ENCODE data around the gene RICTOR.

The RICTOR gene, protein sequence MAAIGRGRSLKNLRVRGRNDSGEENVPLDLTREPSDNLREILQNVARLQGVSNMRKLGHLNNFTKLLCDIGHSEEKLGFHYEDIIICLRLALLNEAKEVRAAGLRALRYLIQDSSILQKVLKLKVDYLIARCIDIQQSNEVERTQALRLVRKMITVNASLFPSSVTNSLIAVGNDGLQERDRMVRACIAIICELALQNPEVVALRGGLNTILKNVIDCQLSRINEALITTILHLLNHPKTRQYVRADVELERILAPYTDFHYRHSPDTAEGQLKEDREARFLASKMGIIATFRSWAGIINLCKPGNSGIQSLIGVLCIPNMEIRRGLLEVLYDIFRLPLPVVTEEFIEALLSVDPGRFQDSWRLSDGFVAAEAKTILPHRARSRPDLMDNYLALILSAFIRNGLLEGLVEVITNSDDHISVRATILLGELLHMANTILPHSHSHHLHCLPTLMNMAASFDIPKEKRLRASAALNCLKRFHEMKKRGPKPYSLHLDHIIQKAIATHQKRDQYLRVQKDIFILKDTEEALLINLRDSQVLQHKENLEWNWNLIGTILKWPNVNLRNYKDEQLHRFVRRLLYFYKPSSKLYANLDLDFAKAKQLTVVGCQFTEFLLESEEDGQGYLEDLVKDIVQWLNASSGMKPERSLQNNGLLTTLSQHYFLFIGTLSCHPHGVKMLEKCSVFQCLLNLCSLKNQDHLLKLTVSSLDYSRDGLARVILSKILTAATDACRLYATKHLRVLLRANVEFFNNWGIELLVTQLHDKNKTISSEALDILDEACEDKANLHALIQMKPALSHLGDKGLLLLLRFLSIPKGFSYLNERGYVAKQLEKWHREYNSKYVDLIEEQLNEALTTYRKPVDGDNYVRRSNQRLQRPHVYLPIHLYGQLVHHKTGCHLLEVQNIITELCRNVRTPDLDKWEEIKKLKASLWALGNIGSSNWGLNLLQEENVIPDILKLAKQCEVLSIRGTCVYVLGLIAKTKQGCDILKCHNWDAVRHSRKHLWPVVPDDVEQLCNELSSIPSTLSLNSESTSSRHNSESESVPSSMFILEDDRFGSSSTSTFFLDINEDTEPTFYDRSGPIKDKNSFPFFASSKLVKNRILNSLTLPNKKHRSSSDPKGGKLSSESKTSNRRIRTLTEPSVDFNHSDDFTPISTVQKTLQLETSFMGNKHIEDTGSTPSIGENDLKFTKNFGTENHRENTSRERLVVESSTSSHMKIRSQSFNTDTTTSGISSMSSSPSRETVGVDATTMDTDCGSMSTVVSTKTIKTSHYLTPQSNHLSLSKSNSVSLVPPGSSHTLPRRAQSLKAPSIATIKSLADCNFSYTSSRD (N-terminal part only)

GRCh38 chr5:39074017-39074814 is at the start of gene RICTOR:
TSS of gene RICTOR (minus strand) at chr5:39074399. CDS start at chr5:39074377, 22 bp downstream.
- DNase-seq = peak; percentile 88

DNA sequence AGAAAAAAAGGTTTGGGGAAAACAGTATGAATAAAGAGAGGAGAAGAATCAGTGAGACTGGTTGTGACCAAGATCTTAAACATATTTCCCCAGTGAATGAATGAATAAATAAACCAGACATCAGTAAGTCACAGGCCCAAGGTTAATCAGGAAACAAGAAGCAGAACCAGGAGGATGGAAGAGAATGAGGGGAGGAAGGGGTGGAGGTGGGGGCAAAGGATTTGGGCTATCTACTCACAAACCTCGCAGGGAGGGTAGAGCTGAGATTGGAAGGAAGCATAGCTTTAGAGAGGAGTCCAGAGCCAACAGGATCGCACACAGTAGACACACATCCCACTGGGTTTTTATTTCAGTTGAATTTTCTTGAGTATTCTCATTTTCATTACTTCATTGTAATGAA is 47.7 kb upstream of the RICTOR start:
- DNase-seq = no peak

GRCh38 chr5:39121315-39121714 is 47.1 kb upstream of the RICTOR start:
- no peak for DNase-seq

- DNase-seq = no peak
These were observed 45.8 kb upstream of the RICTOR start for GRCh38 chr5:39120052-39120420.

DNA sequence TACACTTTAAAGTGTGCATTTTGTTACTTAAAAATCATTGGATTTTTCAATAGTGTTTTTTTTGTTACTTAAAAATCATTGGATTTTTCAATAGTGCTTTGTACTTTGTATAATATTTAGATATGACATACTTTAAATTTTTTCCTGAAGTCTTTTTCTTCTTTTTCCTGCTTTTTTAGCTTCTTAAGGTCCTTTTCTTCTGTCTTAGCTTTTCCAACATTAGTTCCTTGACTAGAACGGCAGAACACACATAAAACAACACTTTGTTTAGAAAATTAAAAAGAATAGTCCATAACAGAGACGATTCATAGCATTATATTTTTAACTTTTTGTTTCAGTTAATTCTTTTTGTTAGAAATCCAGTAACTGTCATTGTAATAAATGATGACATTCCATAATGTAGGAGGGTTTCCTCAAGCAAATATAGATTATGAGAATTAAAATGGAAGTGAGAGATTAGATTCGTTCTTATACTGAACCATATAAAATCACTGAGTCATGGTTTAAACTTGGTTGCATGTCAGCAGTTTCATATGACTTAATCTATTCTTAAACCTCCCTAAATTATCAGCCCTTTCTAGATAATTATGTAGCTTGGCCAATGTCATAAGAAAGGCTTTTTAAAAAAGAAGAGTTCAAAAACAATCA is 45.3 kb upstream of the RICTOR start:
- no peak for DNase-seq

DNA sequence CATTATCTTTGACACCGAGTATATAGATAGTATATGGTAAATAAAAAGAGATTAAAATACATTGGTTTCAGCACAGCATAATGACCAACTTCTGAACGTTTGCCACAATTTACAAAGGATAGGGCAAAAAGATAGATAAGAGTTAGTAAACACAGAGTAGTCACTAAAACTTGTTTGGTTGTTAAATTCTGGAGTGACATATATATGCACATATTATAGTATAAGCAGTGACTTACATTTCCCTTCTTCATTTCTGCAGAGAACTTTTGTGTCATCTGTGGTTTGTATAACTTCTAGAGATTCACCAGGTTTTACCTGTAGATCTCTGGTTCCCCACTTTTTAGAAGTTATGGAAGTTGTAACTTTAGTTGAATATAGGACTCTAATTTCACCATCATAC is 44.4 kb upstream of the RICTOR start:
- DNase-seq = no peak

- no peak for DNase-seq
These were observed 43.2 kb upstream of the RICTOR start for GRCh38 chr5:39117401-39117800.

- no peak for DNase-seq
These were observed 42.4 kb upstream of the RICTOR start for GRCh38 chr5:39116344-39117170.

DNA sequence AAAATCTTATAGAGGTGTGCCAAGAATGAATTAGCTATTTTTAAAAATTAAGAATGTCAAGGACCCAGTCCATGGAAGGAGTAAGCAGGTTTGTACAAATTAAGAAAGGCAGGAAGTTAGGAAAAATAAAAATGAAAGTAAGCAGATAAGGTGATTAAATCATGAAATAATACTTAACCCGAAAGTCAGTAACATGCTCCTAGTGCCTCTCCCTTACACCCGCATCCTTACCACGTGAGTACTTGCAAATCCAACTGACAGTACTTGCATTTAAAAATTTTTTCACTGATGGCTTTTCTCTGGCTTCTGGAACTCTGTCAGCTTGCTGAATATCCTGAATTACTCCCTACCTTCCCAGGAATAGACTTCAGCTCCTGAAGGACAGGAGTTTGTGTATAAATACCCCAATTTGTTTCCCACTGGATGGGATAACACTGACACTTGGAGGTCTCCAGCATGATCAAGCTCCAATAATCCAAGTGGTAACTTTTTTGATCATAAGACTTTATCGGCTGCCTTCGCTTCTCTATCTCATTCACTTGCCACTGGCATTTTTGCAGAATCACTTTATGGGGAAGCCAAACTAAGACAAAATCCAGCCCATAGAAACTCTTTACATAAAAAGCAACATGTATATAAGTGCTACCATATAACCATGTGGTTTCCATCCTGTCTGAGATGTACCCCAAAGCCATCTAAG is 41.6 kb upstream of the RICTOR start:
- DNase-seq = no peak

- DNase-seq = no peak
These were observed 40.0 kb upstream of the RICTOR start for GRCh38 chr5:39114155-39114554.

DNA sequence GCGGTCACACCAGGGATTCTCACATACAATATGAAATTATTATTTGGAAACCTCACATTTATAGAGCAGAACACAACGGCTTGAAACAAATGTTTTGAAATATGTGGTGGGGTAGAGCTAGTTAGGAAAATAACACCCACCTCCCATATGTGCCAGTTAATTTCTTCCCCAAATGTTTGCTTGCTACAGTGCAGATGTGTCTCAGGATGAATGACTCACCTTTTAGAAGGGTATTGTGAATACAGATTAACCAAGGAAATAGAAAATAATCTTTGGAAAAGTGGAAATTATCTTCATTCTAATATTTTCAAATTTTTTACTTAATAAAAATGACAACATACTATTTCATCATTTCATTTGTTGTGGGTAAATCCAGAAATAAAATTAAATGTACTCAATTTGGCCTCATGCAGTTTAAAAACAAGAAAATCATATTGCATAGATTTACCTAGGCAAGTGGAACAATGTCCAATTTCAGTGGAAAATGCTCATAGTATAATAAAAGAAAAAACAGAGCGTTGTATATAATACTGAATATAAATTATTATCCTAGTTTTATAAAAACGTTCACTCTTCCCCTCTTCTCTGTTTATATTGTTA is 39.3 kb upstream of the RICTOR start:
- DNase-seq = no peak

- DNase-seq = no peak
These were observed 35.4 kb upstream of the RICTOR start for GRCh38 chr5:39109606-39110005.

DNA sequence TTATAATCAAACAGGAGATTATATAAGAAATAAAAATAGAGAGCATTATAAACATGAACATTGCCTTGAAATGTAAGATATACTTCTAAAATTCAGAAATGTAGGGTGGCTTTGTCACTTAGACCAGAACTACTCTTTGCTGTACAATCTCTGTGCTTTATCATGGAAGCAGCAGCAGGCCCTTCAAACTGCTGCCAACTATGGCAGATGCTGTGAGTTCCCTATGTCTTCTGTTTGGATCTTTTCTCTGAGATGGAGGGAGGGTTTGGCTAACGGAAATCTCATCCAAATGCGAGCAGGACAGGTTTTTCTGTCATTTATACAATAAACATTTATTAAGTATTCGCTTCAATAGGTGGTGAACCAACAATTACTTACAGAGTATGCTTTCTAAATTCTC is 34.8 kb upstream of the RICTOR start:
- no peak for DNase-seq

GRCh38 chr5:39107350-39107749 is 33.2 kb upstream of the RICTOR start:
- DNase-seq = no peak

- DNase-seq = no peak
These were observed 32.1 kb upstream of the RICTOR start for GRCh38 chr5:39106322-39106721.

DNA sequence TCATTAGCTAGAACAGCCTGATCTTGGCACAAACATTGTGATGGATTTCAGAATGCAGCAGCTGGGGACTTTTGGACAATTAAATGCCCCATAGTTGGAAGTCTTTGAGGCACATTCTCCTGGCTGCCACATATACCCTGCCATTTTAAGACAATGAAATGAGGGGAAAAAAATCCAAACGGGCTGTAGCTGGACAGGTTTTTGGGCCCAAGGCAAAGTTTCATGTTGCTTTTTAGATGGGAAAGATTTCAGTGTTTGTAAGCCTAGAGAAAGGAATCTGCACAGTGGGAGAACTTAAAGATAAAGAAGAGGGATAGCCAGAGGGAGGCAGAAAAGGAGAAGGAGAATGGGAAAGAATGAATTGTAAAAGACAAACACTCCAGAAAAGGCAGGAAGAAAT is 30.0 kb upstream of the RICTOR start:
- no peak for DNase-seq

GRCh38 chr5:39102684-39103155 is 28.5 kb upstream of the RICTOR start:
- no peak for DNase-seq

DNA sequence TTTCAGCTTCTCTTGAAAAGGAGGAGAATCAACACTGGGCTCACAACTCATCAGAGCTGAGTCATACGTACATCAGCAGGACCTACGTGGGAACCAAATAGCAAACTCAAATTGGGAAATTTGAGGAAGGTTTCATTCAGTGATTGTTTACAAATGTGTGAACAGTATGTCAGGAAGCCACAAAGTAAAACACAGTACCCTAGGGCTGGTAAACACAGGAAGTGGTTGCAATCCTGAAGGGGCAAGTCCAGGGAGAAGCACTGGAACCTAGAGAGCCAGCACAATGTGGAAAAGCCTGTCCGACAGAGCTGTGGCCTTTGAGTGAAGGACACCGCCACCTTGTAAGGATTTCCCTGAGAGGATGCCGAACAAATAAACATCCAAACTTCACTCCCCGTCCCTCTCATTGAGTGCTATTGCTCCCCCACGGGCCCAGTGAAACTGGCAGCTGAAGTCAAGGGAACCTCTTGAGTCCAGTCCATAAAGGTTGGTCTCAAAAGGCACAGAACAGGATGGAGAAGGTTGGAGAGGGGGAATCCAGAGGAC is 26.7 kb upstream of the RICTOR start:
- DNase-seq = no peak

DNA sequence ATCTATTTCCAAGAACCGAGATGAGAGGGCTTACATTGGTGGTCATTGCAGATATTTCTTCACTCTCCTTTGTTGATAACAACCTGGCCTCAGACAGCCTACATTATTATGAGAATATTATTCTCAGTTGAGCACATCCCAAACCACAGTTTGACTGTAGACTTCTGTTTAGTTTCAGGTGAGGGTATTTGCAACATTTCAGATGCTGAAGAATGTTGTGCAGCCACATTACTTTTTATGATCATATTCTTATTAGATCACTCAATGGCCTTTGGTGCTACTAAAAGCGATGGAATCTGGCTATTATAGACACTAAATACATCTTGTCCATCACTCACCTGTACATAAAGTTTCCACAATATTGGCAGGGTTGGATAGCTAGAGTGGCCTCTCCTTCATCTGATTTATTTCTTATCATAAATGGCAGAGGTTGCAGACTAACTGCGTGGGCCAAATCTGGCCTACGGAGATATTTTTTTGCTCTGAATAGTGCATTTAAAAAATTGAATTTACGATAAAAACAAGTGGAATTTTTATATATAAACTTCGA is 26.2 kb upstream of the RICTOR start:
- DNase-seq = no peak

Data from CD4-positive, alpha-beta T cell treated with Interferon gamma for 1 hour (primary cell).